OCI-LY1 (cell line): ENCODE data around the gene TREM2.

Experiments used
- CTCF ChIP-seq: fragments of 200-600 bp; sonication (generic), shearing (Covaris generic); IDR thresholded peaks from 2 replicates; pipeline ENCODE4 v1.5.1; 2017; ENCODE audit warnings: mild to moderate bottlenecking, antibody characterized with exemption, low read length, moderate library complexity, mixed read lengths
- EZH2 ChIP-seq: fragments of 200-600 bp; sonication (generic), shearing (Covaris generic); IDR thresholded peaks from 2 replicates; pipeline ENCODE4 v1.8.0; 2017; ENCODE audit warnings: borderline replicate concordance, mixed run types, mild to moderate bottlenecking, antibody characterized with exemption, low read length, moderate library complexity, mixed read lengths

- no peak for TF ChIP-seq EZH2
- no peak for TF ChIP-seq CTCF
Observed at GRCh38 chr6:41209547-41210320, 46.8 kb upstream of the TREM2 start.
